Thoracic aorta (tissue), 2 donors: ENCODE results near the gene SNX27. TPM values are rescaled to one million over a fixed set of nuclear protein-coding genes. Genes with fewer than 3 reads are reported as not detected.
"Not testable (repeated sequence)": the region's sequence is repeated elsewhere in the genome, so short reads cannot be mapped to it uniquely, and the experiment has no call there.

Source experiments
- ATAC-seq: fragments of 150-250 bp; one replicate; pipeline ENCODE4 v1.8.0; 2017; ENCODE audit warnings: low read depth; ENCODE audit not compliant: insufficient number of reproducible peaks, low FRiP score
- DNase-seq: peaks from one replicate; pipeline ENCODE4 v3.0.0-alpha.2; 2020; ENCODE audit warnings: low spot score
- H3K27ac ChIP-seq, 2 donors: fragments of 200-600 bp; sonication (generic); 1 replicate in 1 of 2; 2 replicates in 1 of 2; pipeline ENCODE4 v1.5.1; 2016; ENCODE audit warnings: mild to moderate bottlenecking in 2 of 2, moderate library complexity in 2 of 2
- H3K27me3 ChIP-seq: fragments of 200-600 bp; sonication (generic); replicated peaks from 2 replicates; pipeline ENCODE4 v1.6.0; 2016; ENCODE audit warnings: mild to moderate bottlenecking; ENCODE audit not compliant: insufficient read depth
- H3K36me3 ChIP-seq: fragments of 200-600 bp; sonication (generic); one replicate; pipeline ENCODE4 v1.5.1; 2016
- H3K4me1 ChIP-seq, 2 donors: fragments of 200-600 bp; sonication (generic); 1 replicate in 1 of 2; 2 replicates in 1 of 2; pipeline versions ENCODE4 v1.5.1 to v1.6.0; 2016; ENCODE audit warnings: low read depth in 2 of 2, mild to moderate bottlenecking in 1 of 2; ENCODE audit not compliant: control insufficient read depth in 1 of 2
- H3K4me3 ChIP-seq: fragments of 200-600 bp; sonication (generic); 2 replicates; pipeline ENCODE4 v1.5.1; 2016; ENCODE audit warnings: mild to moderate bottlenecking
- H3K9me3 ChIP-seq: fragments of 200-600 bp; sonication (generic); 2 replicates; pipeline ENCODE4 v1.5.1; 2016
- total RNA-seq, 2 donors: library from RNA; depleted of rRNA; stranded (reverse); fragments of >200 nt; gene quantifications; one replicate each; pipeline versions ENCODE4 v1.1.0 to v1.2.3, GENCODE V29; 2016
- TF ChIP-seq, protein P1 (sequence below): fragments of 200-600 bp; sonication (generic); IDR thresholded peaks from one replicate; pipeline ENCODE4 v1.5.1; 2019; ENCODE audit warnings: antibody characterized with exemption

Gene SNX27
- total RNA-seq, 2 donors from 2014 or later: 25.6 to 46.7 TPM

DNA sequence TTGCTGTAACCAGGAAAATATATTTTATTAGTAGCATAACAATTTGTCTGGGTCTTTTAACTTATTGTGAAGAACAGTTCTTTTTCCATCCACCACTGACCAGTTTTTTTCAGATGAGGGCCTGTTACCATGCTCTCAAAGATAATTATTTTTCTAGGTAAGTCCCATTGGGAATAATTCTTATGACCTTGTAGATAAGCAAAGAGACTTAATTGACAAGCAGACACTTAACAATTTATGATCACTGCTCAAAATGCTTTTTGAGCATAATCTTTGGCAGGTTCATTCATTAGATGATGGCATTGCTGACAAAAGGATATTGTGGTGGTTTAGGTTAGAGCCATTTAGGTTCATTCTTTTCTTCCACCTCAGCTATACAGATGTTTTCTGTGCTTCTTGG lies 6.6 kb downstream of the SNX27 start:
- Histone ChIP-seq H3K4me3 (no peak overlapping the region), H3K4me1 (peaks cover 28 to 58% of the 10 kb centered on the region in 2 donors), H3K27ac (no peak overlapping the region), H3K27me3 (no peaks in the 10 kb centered on the region), H3K9me3 (no peaks in the 10 kb centered on the region), H3K36me3 (no peaks in the 10 kb centered on the region)
- ATAC-seq (no peak), DNase-seq (no peak)
- TF ChIP-seq, protein P1, sequence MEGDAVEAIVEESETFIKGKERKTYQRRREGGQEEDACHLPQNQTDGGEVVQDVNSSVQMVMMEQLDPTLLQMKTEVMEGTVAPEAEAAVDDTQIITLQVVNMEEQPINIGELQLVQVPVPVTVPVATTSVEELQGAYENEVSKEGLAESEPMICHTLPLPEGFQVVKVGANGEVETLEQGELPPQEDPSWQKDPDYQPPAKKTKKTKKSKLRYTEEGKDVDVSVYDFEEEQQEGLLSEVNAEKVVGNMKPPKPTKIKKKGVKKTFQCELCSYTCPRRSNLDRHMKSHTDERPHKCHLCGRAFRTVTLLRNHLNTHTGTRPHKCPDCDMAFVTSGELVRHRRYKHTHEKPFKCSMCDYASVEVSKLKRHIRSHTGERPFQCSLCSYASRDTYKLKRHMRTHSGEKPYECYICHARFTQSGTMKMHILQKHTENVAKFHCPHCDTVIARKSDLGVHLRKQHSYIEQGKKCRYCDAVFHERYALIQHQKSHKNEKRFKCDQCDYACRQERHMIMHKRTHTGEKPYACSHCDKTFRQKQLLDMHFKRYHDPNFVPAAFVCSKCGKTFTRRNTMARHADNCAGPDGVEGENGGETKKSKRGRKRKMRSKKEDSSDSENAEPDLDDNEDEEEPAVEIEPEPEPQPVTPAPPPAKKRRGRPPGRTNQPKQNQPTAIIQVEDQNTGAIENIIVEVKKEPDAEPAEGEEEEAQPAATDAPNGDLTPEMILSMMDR: no peak

DNA sequence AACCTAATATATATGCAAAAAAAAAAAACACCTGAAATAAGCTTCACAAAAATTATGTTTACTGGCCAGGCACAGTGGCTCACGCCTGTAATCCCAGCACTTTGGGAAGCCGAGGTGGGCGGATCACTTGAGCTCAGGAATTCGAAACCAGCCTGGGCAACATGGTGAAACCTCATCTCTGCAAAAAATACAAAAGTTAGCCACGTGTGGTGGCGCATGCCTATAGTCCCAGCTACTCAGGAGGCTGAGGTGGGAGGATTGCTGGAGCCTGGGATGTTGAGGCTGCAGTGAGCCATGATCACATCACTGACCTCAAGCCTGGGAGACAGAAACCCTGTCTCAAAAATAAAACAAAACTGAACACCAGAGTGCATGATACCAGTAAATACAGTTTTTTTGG lies 7.1 kb downstream of the SNX27 start:
- not testable (repeated sequence) for H3K4me3 ChIP-seq, H3K27me3 ChIP-seq, H3K36me3 ChIP-seq, DNase-seq, ATAC-seq, H3K27ac ChIP-seq, H3K9me3 ChIP-seq
- peaks cover 26 to 53% of the 10 kb centered on the region in 2 donors for H3K4me1 ChIP-seq

DNA sequence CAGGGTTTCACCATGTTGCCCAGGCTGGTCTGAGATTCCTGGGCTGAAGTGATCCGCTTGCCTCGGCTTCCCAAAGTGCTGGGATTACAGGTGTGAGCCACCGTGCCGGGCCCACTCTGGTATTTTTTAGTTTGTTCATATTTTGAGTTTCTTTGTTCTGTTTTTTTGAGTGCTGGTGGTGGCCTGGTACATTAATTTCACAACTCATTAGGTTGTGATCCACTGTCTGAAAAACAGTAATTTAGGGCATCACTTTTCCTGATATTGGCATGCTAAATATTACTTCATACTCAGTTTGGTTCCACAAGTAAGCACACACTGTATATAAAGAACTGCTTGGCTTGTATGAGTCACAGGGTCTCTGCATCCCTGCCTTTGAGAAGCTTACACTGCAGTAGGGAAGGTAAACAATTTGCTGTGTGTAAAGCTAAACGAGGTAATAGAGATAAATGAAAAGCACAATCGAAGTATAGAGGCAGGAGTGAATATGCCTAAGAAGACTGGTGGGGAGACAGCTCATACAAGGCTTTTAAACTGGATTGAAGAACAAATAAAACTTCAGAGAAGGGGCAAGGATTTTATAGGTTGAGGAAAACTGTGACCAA lies 7.7 kb downstream of the SNX27 start:
- no peak for ATAC-seq
- H3K36me3 ChIP-seq: no peaks in the 10 kb centered on the region
- DNase-seq: no peak
- no peak overlapping the region for H3K27ac ChIP-seq
- H3K27me3 ChIP-seq: no peaks in the 10 kb centered on the region
- no peak overlapping the region for H3K4me3 ChIP-seq
- H3K9me3 ChIP-seq: no peaks in the 10 kb centered on the region
- H3K4me1 ChIP-seq: peaks cover 26 to 48% of the 10 kb centered on the region in 2 donors
- TF ChIP-seq, protein P1: no peak

DNA sequence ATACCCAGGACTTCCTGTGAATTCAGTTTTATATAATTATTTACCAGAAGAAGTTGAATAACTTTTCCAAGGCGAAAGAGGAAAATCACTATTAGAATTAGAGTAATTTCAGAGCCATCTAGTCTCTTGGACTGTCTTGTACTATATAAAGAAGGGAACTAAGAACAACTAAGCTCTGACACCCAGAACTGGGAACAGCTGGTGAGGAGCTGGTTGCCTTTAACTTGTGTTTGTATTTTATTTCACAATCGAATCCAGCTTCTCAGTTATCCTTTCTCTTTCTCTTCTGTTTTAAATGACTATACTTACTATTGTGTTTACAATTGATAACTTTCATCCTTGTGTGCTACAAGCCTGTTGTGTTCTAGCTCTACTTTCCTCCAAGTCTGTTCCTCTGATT lies 8.4 kb downstream of the SNX27 start:
- no peaks in the 10 kb centered on the region for H3K27me3 ChIP-seq
- ATAC-seq (no peak), DNase-seq (no peak)
- no peaks in the 10 kb centered on the region for H3K36me3 ChIP-seq
- H3K4me3 ChIP-seq: peak overlapping the region; percentile 12
- no peaks in the 10 kb centered on the region for H3K9me3 ChIP-seq
- peak overlapping the region in 1 of 2 donors; percentile 17 for H3K27ac ChIP-seq
- TF ChIP-seq, protein P1: no peak
- peaks cover 26 to 43% of the 10 kb centered on the region in 2 donors for H3K4me1 ChIP-seq

GRCh38 chr1:151621351-151621750 lies 9.5 kb downstream of the SNX27 start:
- H3K27ac ChIP-seq: peak overlapping the region in 1 of 2 donors; percentile 30
- TF ChIP-seq, protein P1: no peak
- ATAC-seq: no peak

GRCh38 chr1:151624783-151625182 lies 12.9 kb downstream of the SNX27 start:
- no peaks in the 10 kb centered on the region for H3K27me3 ChIP-seq
- no peak overlapping the region for H3K27ac ChIP-seq
- H3K4me1 ChIP-seq: peaks cover 14 to 16% of the 10 kb centered on the region in 2 donors
- TF ChIP-seq, protein P1: no peak
- DNase-seq (no peak), ATAC-seq (no peak)
- H3K4me3 ChIP-seq: no peak overlapping the region
- H3K36me3 ChIP-seq: no peaks in the 10 kb centered on the region
- H3K9me3 ChIP-seq: no peaks in the 10 kb centered on the region

More at GRCh38 chr1:151621351-151621750, 9.5 kb downstream of the SNX27 start:
- no peaks in the 10 kb centered on the region for H3K36me3 ChIP-seq
- DNase-seq: no peak
- peaks cover 22 to 33% of the 10 kb centered on the region in 2 donors for H3K4me1 ChIP-seq
- no peaks in the 10 kb centered on the region for H3K27me3 ChIP-seq
- H3K9me3 ChIP-seq: no peaks in the 10 kb centered on the region
- no peak overlapping the region for H3K4me3 ChIP-seq
